RWPE2 (cell line): Measurements from ENCODE around the gene KIF16B.

Experiments
- ATAC-seq: fragments of 200-7000 bp; cut with Tn5 transposase; 3 replicates; pipeline ENCODE4 v1.9.1; 2021; ENCODE audit warnings: low read depth
- DNase-seq: peaks from one replicate; pipeline ENCODE4 v3.0.0-alpha.2; 2020; ENCODE audit warnings: low spot score
- H3K27ac ChIP-seq: fragments of 450-650 bp; 2 replicates; pipeline ENCODE4 v1.5.1; 2017; ENCODE audit warnings: mild to moderate bottlenecking; ENCODE audit not compliant: poor library complexity, severe bottlenecking
- H3K27me3 ChIP-seq: fragments of 250-450 bp; sonication (Bioruptor Pico); 2 replicates; pipeline ENCODE4 v1.5.1; 2021; ENCODE audit warnings: mild to moderate bottlenecking, moderate library complexity; ENCODE audit not compliant: insufficient read depth, poor library complexity, severe bottlenecking
- H3K36me3 ChIP-seq: fragments of 250-450 bp; sonication (Bioruptor Pico); 2 replicates; pipeline ENCODE4 v1.5.1; 2020; ENCODE audit warnings: low read depth, mild to moderate bottlenecking, moderate library complexity
- H3K4me1 ChIP-seq: fragments of 250-450 bp; sonication (Bioruptor Pico); 2 replicates; pipeline ENCODE4 v1.5.1; 2021; ENCODE audit warnings: mild to moderate bottlenecking, moderate library complexity; ENCODE audit not compliant: insufficient read depth, poor library complexity, severe bottlenecking
- H3K4me3 ChIP-seq: fragments of 250-450 bp; sonication (Bioruptor Pico); 2 replicates; pipeline ENCODE4 v1.5.1; 2021; ENCODE audit warnings: mild to moderate bottlenecking, moderate library complexity; ENCODE audit not compliant: severe bottlenecking
- H3K9me3 ChIP-seq: fragments of 250-450 bp; sonication (Bioruptor Pico); 2 replicates; pipeline ENCODE4 v1.5.1; 2021; ENCODE audit warnings: mild to moderate bottlenecking, moderate library complexity; ENCODE audit not compliant: severe bottlenecking
- CTCF ChIP-seq: fragments of 450-650 bp; IDR thresholded peaks from one replicate; pipeline ENCODE4 v1.5.1; 2017; ENCODE audit warnings: mild to moderate bottlenecking, moderate library complexity; ENCODE audit not compliant: poor library complexity, severe bottlenecking

KIF16B gene

GRCh38 chr20:16469395-16469905 is 103.8 kb downstream of the KIF16B start:
- Histone ChIP-seq H3K9me3 (no peaks in the 10 kb centered on the region), H3K27ac (no peak overlapping the region), H3K4me3 (no peak overlapping the region), H3K36me3 (no peaks in the 10 kb centered on the region), H3K27me3 (no peaks in the 10 kb centered on the region), H3K4me1 (no peaks in the 10 kb centered on the region)
- DNase-seq (no peak), ATAC-seq (no peak)
- TF ChIP-seq CTCF, result no peak

DNA sequence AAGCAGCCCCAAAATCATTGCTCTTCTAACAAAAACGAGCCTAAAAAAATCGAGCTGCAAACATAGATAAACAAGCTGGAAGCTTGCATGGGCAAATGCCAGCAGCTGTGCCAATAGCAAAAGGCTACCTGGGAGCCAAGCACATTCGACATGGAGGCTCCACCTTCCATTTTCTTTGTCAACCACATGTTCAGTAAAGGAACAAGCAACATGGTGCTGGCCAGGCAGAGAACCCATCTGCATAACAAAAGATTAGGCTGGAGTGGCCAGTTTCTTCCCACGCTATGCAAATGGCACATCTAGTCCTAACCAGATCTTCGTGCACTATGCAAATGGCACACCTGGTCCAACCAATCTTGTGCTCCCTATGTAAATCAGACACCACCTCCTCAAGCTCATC is 110.5 kb downstream of the KIF16B start:
- peaks cover 3% of the 10 kb centered on the region for H3K4me1 ChIP-seq
- H3K36me3 ChIP-seq, result no peaks in the 10 kb centered on the region
- no peak overlapping the region for H3K27ac ChIP-seq
- no peak for TF ChIP-seq CTCF
- ATAC-seq (no peak), DNase-seq (no peak)
- no peaks in the 10 kb centered on the region for H3K9me3 ChIP-seq
- no peaks in the 10 kb centered on the region for H3K27me3 ChIP-seq
- no peak overlapping the region for H3K4me3 ChIP-seq

- Histone ChIP-seq H3K9me3 (no peaks in the 10 kb centered on the region), H3K36me3 (no peaks in the 10 kb centered on the region), H3K4me1 (peaks cover 3% of the 10 kb centered on the region), H3K4me3 (no peak overlapping the region), H3K27me3 (no peaks in the 10 kb centered on the region), H3K27ac (no peak overlapping the region)
- TF ChIP-seq CTCF, result no peak
- ATAC-seq, result peak; percentile 57; the same call in 2 of the 3 replicates
- no peak for DNase-seq
These were observed 114.1 kb downstream of the KIF16B start for GRCh38 chr20:16459019-16459700.

DNA sequence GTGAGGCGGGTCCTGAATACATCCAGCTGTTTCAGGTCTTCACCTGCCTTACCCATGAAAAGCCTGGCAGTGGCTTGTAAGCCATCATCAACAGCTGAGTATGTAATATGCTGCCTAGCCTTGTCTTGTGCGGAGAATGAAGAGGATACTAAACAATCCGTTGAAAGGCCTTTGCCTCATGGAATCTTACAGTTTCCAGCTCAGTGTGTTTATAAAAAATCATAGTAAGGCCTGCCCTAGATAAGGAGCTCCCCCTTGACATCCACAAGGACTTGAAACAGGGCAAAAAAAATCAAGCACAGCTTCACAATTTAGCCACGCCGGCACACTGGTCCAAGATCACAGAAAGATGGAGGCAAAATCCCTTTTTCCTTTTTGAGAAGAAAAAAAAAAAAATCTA is 115.7 kb downstream of the KIF16B start:
- Histone ChIP-seq H3K9me3 (no peaks in the 10 kb centered on the region), H3K27ac (no peak overlapping the region), H3K36me3 (no peaks in the 10 kb centered on the region), H3K4me1 (peaks cover 3% of the 10 kb centered on the region), H3K4me3 (no peak overlapping the region), H3K27me3 (no peaks in the 10 kb centered on the region)
- no peak for ATAC-seq
- no peak for TF ChIP-seq CTCF
- DNase-seq, result no peak

- H3K4me3 ChIP-seq, result no peak overlapping the region
- H3K36me3 ChIP-seq, result no peaks in the 10 kb centered on the region
- peaks cover 3% of the 10 kb centered on the region for H3K4me1 ChIP-seq
- no peaks in the 10 kb centered on the region for H3K9me3 ChIP-seq
- ATAC-seq (no peak), DNase-seq (no peak)
- no peaks in the 10 kb centered on the region for H3K27me3 ChIP-seq
- H3K27ac ChIP-seq, result no peak overlapping the region
- TF ChIP-seq CTCF, result no peak
These were observed 117.9 kb downstream of the KIF16B start for GRCh38 chr20:16455324-16455723.
